Measurements from ENCODE around the gene DIAPH2.

GRCh38 chrX:97210501-97210900 is 525.9 kb downstream of the DIAPH2 start:
- TF ChIP-seq, protein P1, sequence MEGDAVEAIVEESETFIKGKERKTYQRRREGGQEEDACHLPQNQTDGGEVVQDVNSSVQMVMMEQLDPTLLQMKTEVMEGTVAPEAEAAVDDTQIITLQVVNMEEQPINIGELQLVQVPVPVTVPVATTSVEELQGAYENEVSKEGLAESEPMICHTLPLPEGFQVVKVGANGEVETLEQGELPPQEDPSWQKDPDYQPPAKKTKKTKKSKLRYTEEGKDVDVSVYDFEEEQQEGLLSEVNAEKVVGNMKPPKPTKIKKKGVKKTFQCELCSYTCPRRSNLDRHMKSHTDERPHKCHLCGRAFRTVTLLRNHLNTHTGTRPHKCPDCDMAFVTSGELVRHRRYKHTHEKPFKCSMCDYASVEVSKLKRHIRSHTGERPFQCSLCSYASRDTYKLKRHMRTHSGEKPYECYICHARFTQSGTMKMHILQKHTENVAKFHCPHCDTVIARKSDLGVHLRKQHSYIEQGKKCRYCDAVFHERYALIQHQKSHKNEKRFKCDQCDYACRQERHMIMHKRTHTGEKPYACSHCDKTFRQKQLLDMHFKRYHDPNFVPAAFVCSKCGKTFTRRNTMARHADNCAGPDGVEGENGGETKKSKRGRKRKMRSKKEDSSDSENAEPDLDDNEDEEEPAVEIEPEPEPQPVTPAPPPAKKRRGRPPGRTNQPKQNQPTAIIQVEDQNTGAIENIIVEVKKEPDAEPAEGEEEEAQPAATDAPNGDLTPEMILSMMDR (conservative IDR thresholded peaks at IDR 0.05 in 1 of 2, IDR thresholded peaks at IDR 0.05 in 1 of 2; ENCODE audit: low read depth in 1 of 2, low read length in 2 of 2): no peak
- no peak for TF ChIP-seq EZH2 (IDR thresholded peaks at IDR 0.05; ENCODE audit: low read length, missing control alignments)

Measured in fibroblast of lung (primary cell).